Endothelial cell of umbilical vein (primary cell): Measurements from ENCODE around the gene PSMA8. TPM values are rescaled to one million over a fixed set of nuclear protein-coding genes. Genes with fewer than 3 reads are reported as not detected.

Experiments used
- BruUV-seq: library from RNA; stranded (reverse); fragments of 400-500 nt; replicated peaks from 2 replicates; lab custom pipeline; 2021; lab: Mats Ljungman, UMichigan
- CTCF ChIA-PET: fragments of 300-600, 350-600 bp; sonication (Branson Sonifier 250); formaldehyde crosslinking; loops from one replicate; lab custom pipeline; 2021; ENCODE audit warnings: antibody characterized with exemption, inconsistent platforms; lab: Charles Lee
- POLR2A ChIA-PET: fragments of 300-600, 350-600 bp; sonication (Branson Sonifier 250); formaldehyde crosslinking; loops from one replicate; lab custom pipeline; 2021; ENCODE audit warnings: antibody characterized with exemption, inconsistent platforms; lab: Charles Lee
- DNase-seq: peaks from one replicate; pipeline ENCODE4 v3.0.0-alpha.2; 2011; ENCODE audit warnings: low read depth, low spot score
- FAIRE-seq: peaks from 2 replicates; lab custom pipeline; 2011; peaks lifted over from hg19 to GRCh38; lab: Jason Lieb, UNC
- H2AFZ ChIP-seq: 2 replicates; pipeline ENCODE4 v1.6.0; 2012; ENCODE audit warnings: low read depth, low read length, control low read depth, inconsistent platforms
- H3K27ac ChIP-seq: 2 replicates; pipeline ENCODE4 v1.5.1; 2011; ENCODE audit warnings: low read depth, mild to moderate bottlenecking, control low read depth, low read length, moderate library complexity; ENCODE audit not compliant: insufficient read depth
- H3K27me3 ChIP-seq, 2 experiments: 2 replicates each; pipeline versions ENCODE4 v1.6.0 to v1.6.1; 2011; ENCODE audit warnings: low read length in 2 of 2, mixed read lengths in 1 of 2; ENCODE audit not compliant: control insufficient read depth in 2 of 2, insufficient read depth in 2 of 2
- H3K36me3 ChIP-seq, 2 experiments: 2 replicates in 1 of 2; 3 replicates in 1 of 2; pipeline ENCODE4 v1.5.1; 2011; ENCODE audit warnings: low read length in 2 of 2, mild to moderate bottlenecking in 1 of 2, moderate library complexity in 1 of 2; ENCODE audit not compliant: control insufficient read depth in 2 of 2, insufficient read depth in 2 of 2; ENCODE audit errors: extremely low read depth in 1 of 2
- H3K4me1 ChIP-seq: 3 replicates; pipeline ENCODE4 v1.5.1; 2011; ENCODE audit warnings: mild to moderate bottlenecking, low read length; ENCODE audit not compliant: control insufficient read depth, insufficient read depth; ENCODE audit errors: extremely low read depth
- H3K4me2 ChIP-seq: 2 replicates; pipeline ENCODE4 v1.6.1; 2011; ENCODE audit warnings: low read length, control low read depth, mixed read lengths; ENCODE audit not compliant: insufficient read depth
- H3K4me3 ChIP-seq, 3 experiments: fragments of 200-600 bp in 1 of 3; sonication (generic), shearing (Covaris generic) in 1 of 3; replicated peaks in 1 of 3; 2 replicates each; pipeline ENCODE4 v1.5.1; 2011 to 2016; ENCODE audit warnings: control low read depth in 3 of 3, low read length in 3 of 3, mild to moderate bottlenecking in 2 of 3, inconsistent platforms in 1 of 3, low read depth in 1 of 3, moderate library complexity in 1 of 3; ENCODE audit not compliant: insufficient read depth in 1 of 3
- H3K79me2 ChIP-seq: 2 replicates; pipeline ENCODE4 v1.6.0; 2012; ENCODE audit warnings: low read length, inconsistent platforms; ENCODE audit not compliant: control insufficient read depth, insufficient read depth
- H3K9ac ChIP-seq: replicated peaks from 2 replicates; pipeline ENCODE3; 2011; ENCODE audit warnings: low read length, control low read depth; ENCODE audit not compliant: insufficient read depth; ENCODE audit errors: extremely low read depth
- H3K9me1 ChIP-seq: replicated peaks from 3 replicates; pipeline ENCODE4 v1.6.0; 2011; ENCODE audit warnings: mild to moderate bottlenecking, low read length; ENCODE audit not compliant: control insufficient read depth, insufficient read depth; ENCODE audit errors: extremely low read depth
- H3K9me3 ChIP-seq: replicated peaks from 2 replicates; pipeline ENCODE4 v1.5.1; 2012; ENCODE audit warnings: low read length, inconsistent platforms; ENCODE audit not compliant: control insufficient read depth, insufficient read depth
- H4K20me1 ChIP-seq: replicated peaks from 2 replicates; pipeline ENCODE3; 2011; ENCODE audit warnings: mild to moderate bottlenecking, low read length; ENCODE audit not compliant: control insufficient read depth, insufficient read depth; ENCODE audit errors: extremely low read depth
- CTCF ChIP-seq, 2 donors: IDR thresholded peaks; 1 replicate in 1 of 2; 2 replicates in 1 of 2; pipeline ENCODE4 v1.5.1; 2011; ENCODE audit warnings: low read length in 2 of 2, mild to moderate bottlenecking in 2 of 2, moderate library complexity in 2 of 2, control low read depth in 1 of 2, inconsistent platforms in 1 of 2, low read depth in 1 of 2; ENCODE audit not compliant: insufficient read depth in 1 of 2; ENCODE audit errors: extremely low read depth in 1 of 2
- EZH2 ChIP-seq: IDR thresholded peaks from 2 replicates; pipeline ENCODE4 v1.6.1; 2012; ENCODE audit warnings: borderline replicate concordance, low read depth, mild to moderate bottlenecking, moderate library complexity, low read length, inconsistent platforms; ENCODE audit not compliant: severe bottlenecking
- FOS ChIP-seq: IDR thresholded peaks from 2 replicates; pipeline ENCODE4 v1.6.1; 2011; ENCODE audit warnings: mild to moderate bottlenecking, low read length, moderate library complexity, borderline replicate concordance; ENCODE audit not compliant: insufficient read depth
- GATA2 ChIP-seq: IDR thresholded peaks from 2 replicates; pipeline ENCODE4 v1.7.0; 2011; ENCODE audit warnings: low read depth, mild to moderate bottlenecking, moderate library complexity, mixed read lengths, low read length; ENCODE audit not compliant: insufficient read length, insufficient read depth
- JUN ChIP-seq: IDR thresholded peaks from 2 replicates; pipeline ENCODE4 v1.6.1; 2011; ENCODE audit warnings: borderline replicate concordance, low read depth; ENCODE audit not compliant: insufficient read length, insufficient read depth
- MAX ChIP-seq: IDR thresholded peaks from 2 replicates; pipeline ENCODE4 v1.6.1; 2011; ENCODE audit not compliant: insufficient read depth, insufficient read length
- MYC ChIP-seq: IDR thresholded peaks from one replicate; pipeline ENCODE4 v1.6.1; 2011; ENCODE audit warnings: mild to moderate bottlenecking, low read depth, low read length
- POLR2A ChIP-seq: IDR thresholded peaks from 2 replicates; pipeline ENCODE4 v1.6.1; 2012; ENCODE audit warnings: low read depth, mild to moderate bottlenecking, control low read depth, low read length
- POLR2AphosphoS5 ChIP-seq: IDR thresholded peaks from 2 replicates; pipeline ENCODE4 v1.6.1; 2012; ENCODE audit warnings: low read depth, mild to moderate bottlenecking, control low read depth, low read length, moderate library complexity; ENCODE audit not compliant: insufficient read depth
- dilution Hi-C: fragments of 300-500 bp; cut with MboI; formaldehyde crosslinking; loops from one replicate; pipeline ENCODE4 v1.15.0; 2019; ENCODE audit warnings: low sequenced_read_pairs; ENCODE audit not compliant: extremely low pct_ligation_motif_present
- intact Hi-C: fragments of 100-400 bp; cut with micrococcal nuclease; formaldehyde crosslinking; loops from one replicate; pipeline ENCODE4 v1.10.0; 2022
- polyA plus RNA-seq, 4 experiments: library from polyadenylated mRNA; depleted of rRNA in 3 of 4; stranded (reverse) in 3 of 4; unstranded in 1 of 4; fragments of >200 nt; gene quantifications; 2 replicates each; pipeline versions ENCODE4 v1.2.1 to v1.2.3, GENCODE V29; 2011 to 2012; ENCODE audit warnings: missing spikeins in 1 of 4
- total RNA-seq: library from RNA; stranded (reverse); gene quantifications from 2 replicates; pipeline ENCODE4 v1.2.3, GENCODE V29; 2021

PSMA8 gene
- total and polyA plus RNA-seq, 2 donors (not counting 3 experiments of a cell fraction or from before 2014, with no cell fraction given), result not detected

- H3K4me2 ChIP-seq, result peak within 1 kb of the TSS; percentile 99
- intact Hi-C loops, result loop anchor here (2.0 to 10.0 kb wide), 3 partner anchors 136 to 431 kb away; partner anchors contain the start of gene SS18
- peak within 1 kb of the TSS; percentile 28 for H3K27ac ChIP-seq
- H4K20me1 ChIP-seq, result no peaks in the 10 kb centered on the region
- dilution Hi-C loops, result no loop called here
- ChIA-PET POLR2A (no interaction called here), CTCF (interaction anchor here (1.1 to 1.2 kb wide), 2 partner anchors 81 to 157 kb away, joined by 3 to 4 read pairs; no protein-coding TSS in a partner anchor)
- TF ChIP-seq POLR2AphosphoS5 (no peak), MAX (peak; percentile 51), FOS (no peak)
- peak within 1 kb of the TSS; percentile 70 to 85 (median 75) for H3K4me3 ChIP-seq
- peaks cover 6 to 13% of the 10 kb centered on the region in 2 experiments for H3K27me3 ChIP-seq
- DNase-seq (peak; percentile 93), FAIRE-seq (peak; percentile 86)
- no peaks in the 10 kb centered on the region for H3K9me3 ChIP-seq
- H2AFZ ChIP-seq, result peak within 1 kb of the TSS; percentile 99
- no peaks in the 10 kb centered on the region for H3K36me3 ChIP-seq
- H3K4me1 ChIP-seq, result peaks cover 11% of the 10 kb centered on the region
- no peaks in the 10 kb centered on the region for H3K9me1 ChIP-seq
- peak within 1 kb of the TSS; percentile 71 for H3K9ac ChIP-seq
- BruUV-seq, result no TSS peak
- H3K79me2 ChIP-seq, result no peaks in the 10 kb centered on the region
Observed at GRCh38 chr18:26226229-26227050, 92.8 kb downstream of the PSMA8 start, which contains the start of gene TAF4B. Gene TAF4B (plus strand): TSS chr18:26226445. CDS start chr18:26226934, 489 bp downstream.

- Histone ChIP-seq H2AFZ (peak overlapping the region; percentile 99), H3K36me3 (no peaks in the 10 kb centered on the region), H4K20me1 (no peaks in the 10 kb centered on the region), H3K4me3 (peak overlapping the region; percentile 70 to 85 (median 75)), H3K79me2 (no peaks in the 10 kb centered on the region), H3K4me2 (peak overlapping the region; percentile 99), H3K9me1 (no peaks in the 10 kb centered on the region), H3K27ac (no peak overlapping the region), H3K9ac (peak overlapping the region; percentile 71), H3K27me3 (peaks cover 4 to 8% of the 10 kb centered on the region in 2 experiments), H3K9me3 (no peaks in the 10 kb centered on the region), H3K4me1 (peaks cover 11% of the 10 kb centered on the region)
- no TSS peak for BruUV-seq
- ChIA-PET POLR2A (no interaction called here), CTCF (interaction anchor here (1.1 to 1.2 kb wide), 2 partner anchors 80 to 156 kb away, joined by 3 to 4 read pairs; no protein-coding TSS in a partner anchor)
- TF ChIP-seq GATA2 (no peak), MYC (no peak), EZH2 (no peak), JUN (no peak), POLR2AphosphoS5 (no peak), FOS (no peak), POLR2A (no peak), MAX (no peak), CTCF (IDR thresholded peaks at IDR 0.05; ENCODE audit: extremely low read depth in 1 of 2, insufficient read depth in 1 of 2, low read depth in 1 of 2, low read length in 2 of 2) (no peak)
- FAIRE-seq (peak; percentile 47), DNase-seq (peak; percentile 4)
- intact Hi-C loops, result loop anchor here (2.0 to 10.0 kb wide), 3 partner anchors 136 to 430 kb away; partner anchors contain the start of gene SS18
- dilution Hi-C loops, result no loop called here
Observed at GRCh38 chr18:26227051-26227670, 93.5 kb downstream of the PSMA8 start.
